GM23248 (cell line): ENCODE data around the gene LRRC61.

ENCODE experiments used
- EZH2 ChIP-seq: fragments of 200-600 bp; sonication (generic); IDR thresholded peaks from 2 replicates; pipeline ENCODE4 v1.6.1; 2018; ENCODE audit warnings: antibody characterized with exemption, mild to moderate bottlenecking; ENCODE audit not compliant: insufficient read depth, poor library complexity, severe bottlenecking
- EZH2phosphoT487 ChIP-seq: fragments of 200-600 bp; sonication (generic); IDR thresholded peaks from 2 replicates; pipeline ENCODE4 v1.6.1; 2018; ENCODE audit warnings: antibody characterized with exemption, moderate library complexity, mild to moderate bottlenecking, low read depth; ENCODE audit not compliant: insufficient read depth

DNA sequence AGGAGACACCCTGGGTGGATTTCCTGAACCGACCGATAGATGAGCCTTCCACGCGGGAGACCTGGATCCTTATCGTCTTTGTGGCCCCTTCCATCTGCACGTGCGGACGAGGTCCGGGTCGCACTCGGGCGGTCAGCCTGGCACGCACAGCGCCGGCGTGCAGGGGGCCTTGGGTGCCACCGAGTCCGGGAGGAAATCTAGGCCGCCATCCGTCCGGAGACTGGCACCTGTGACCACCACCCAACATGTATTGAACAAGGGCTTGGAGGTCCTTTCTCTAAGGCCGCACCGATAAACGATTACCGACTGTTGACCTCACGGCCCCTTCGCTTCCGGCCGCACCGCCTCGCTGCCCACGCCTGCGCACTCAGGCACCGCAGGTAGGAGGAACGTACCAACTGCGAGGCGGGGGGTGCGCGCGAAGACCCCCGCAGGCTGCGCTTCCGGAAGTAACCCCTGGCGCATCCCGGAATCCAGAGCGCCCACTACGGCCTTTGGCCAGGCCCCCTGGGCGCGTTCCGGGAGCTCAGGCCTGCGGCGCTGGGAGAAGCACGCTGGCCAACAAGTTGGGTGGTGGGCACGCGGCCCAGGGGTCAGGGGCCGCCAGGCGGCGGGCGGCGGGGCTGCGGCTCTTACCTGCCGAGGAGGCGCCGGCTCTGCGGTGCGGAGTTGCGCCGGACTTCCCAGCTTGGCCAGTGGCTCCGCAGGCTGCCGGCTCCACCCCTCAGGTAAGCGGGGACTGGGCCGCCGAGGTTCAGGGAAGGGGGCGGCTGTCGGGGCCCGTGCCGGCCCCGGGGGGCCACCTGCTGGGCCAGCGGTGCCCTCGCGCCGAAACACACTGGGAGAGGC is at the start of gene LRRC61, which contains the start of gene ACTR3C:
- no peak for TF ChIP-seq EZH2
- no peak for TF ChIP-seq EZH2phosphoT487
